Gastroesophageal sphincter (tissue), 3 donors: ENCODE measurements around the gene HS1BP3.

ENCODE experiments used
- CTCF ChIP-seq, 4 experiments: fragments of 200-600 bp in 2 of 4; fragments of 450-650 bp in 2 of 4; sonication (generic) in 1 of 4; IDR thresholded peaks; one replicate each; pipeline ENCODE4 v1.5.1; 2017 to 2019; ENCODE audit warnings: antibody characterized with exemption in 4 of 4, mild to moderate bottlenecking in 2 of 4, moderate library complexity in 2 of 4
- EP300 ChIP-seq: sonication (generic); formaldehyde crosslinking; IDR thresholded peaks from one replicate; pipeline ENCODE4 v1.6.1; 2017; ENCODE audit warnings: antibody characterized with exemption, mild to moderate bottlenecking
- POLR2A ChIP-seq, 2 donors: fragments of 450-650 bp; IDR thresholded peaks; one replicate each; pipeline ENCODE4 v1.6.1; 2017; ENCODE audit warnings: antibody characterized with exemption in 2 of 2, mild to moderate bottlenecking in 2 of 2, moderate library complexity in 1 of 2
- POLR2AphosphoS5 ChIP-seq: sonication (generic); formaldehyde crosslinking; IDR thresholded peaks from one replicate; pipeline ENCODE4 v1.6.1; 2017; ENCODE audit warnings: antibody characterized with exemption

GRCh38 chr2:20675701-20676352 is 24.9 kb upstream of the HS1BP3 start:
- TF ChIP-seq EP300: no peak
- no peak for TF ChIP-seq CTCF (IDR thresholded peaks at IDR 0.05)
- TF ChIP-seq POLR2A (IDR thresholded peaks at IDR 0.05): no peak
- no peak for TF ChIP-seq POLR2AphosphoS5
